ENCODE data around the gene HS3ST1. TPM values are rescaled to one million over a fixed set of nuclear protein-coding genes. Genes with fewer than 3 reads are reported as not detected.

The HS3ST1 gene
- total RNA-seq, 1 donor = under 0.01 TPM

DNA sequence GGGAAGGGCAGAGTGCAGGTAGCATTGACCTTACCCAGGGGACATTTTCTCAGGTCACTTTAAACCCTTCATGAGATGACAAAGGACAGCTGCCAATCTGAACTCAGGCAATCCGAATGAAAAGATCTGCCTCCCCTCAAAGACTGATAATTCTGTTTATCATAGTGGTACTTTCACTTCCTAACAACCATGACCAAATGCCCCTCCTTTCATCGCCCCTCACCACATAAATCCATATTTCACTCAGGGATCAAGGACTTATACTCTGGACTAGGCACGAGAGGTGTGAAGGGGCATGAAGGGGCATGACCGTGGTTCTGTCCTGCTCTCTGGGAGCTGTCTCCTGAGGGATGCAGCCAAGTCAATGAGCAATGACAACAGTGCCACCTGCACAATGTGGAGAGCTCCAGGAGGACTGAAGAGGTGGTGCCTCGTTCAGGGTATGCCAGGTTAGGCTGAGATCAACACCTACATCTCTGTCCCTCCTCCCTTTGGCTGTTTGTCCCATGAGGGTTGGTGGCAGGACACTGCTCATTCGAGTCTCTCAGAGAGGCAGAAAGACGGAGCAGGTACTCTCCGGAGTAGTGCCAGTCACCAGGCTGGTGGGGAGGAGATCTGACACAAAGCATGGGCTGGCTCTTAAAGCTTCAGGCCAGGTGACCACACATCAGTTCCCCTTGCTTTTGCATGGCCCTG, 12.5 kb downstream of the HS3ST1 start:
- no peaks in the 10 kb centered on the region for H3K79me2 ChIP-seq (ENCODE audit: insufficient read depth, low read length)
- no peaks in the 10 kb centered on the region for H3K27me3 ChIP-seq (ENCODE audit: insufficient read depth, low read length)
- no peaks in the 10 kb centered on the region for H4K20me1 ChIP-seq (ENCODE audit: insufficient read depth, low read length)
- TF ChIP-seq, protein P1, sequence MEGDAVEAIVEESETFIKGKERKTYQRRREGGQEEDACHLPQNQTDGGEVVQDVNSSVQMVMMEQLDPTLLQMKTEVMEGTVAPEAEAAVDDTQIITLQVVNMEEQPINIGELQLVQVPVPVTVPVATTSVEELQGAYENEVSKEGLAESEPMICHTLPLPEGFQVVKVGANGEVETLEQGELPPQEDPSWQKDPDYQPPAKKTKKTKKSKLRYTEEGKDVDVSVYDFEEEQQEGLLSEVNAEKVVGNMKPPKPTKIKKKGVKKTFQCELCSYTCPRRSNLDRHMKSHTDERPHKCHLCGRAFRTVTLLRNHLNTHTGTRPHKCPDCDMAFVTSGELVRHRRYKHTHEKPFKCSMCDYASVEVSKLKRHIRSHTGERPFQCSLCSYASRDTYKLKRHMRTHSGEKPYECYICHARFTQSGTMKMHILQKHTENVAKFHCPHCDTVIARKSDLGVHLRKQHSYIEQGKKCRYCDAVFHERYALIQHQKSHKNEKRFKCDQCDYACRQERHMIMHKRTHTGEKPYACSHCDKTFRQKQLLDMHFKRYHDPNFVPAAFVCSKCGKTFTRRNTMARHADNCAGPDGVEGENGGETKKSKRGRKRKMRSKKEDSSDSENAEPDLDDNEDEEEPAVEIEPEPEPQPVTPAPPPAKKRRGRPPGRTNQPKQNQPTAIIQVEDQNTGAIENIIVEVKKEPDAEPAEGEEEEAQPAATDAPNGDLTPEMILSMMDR (IDR thresholded peaks at IDR 0.05; ENCODE audit: extremely low read depth, low read depth, low read length) = no peak
- H2AFZ ChIP-seq (ENCODE audit: low read length) = no peak overlapping the region
- H3K4me2 ChIP-seq (ENCODE audit: insufficient read depth, low read length) = no peak overlapping the region
- H3K9me3 ChIP-seq (ENCODE audit: low read depth, low read length) = no peaks in the 10 kb centered on the region
- H3K27ac ChIP-seq (ENCODE audit: low read depth, low read length) = no peak overlapping the region
- DNase-seq (ENCODE audit: insufficient read length, low spot score, missing footprints) = no peak
- no peak overlapping the region for H3K4me3 ChIP-seq (ENCODE audit: insufficient read depth, low read length)
- H3K36me3 ChIP-seq (ENCODE audit: insufficient read depth, low read length) = no peaks in the 10 kb centered on the region
- H3K4me1 ChIP-seq (ENCODE audit: insufficient read depth, low read length) = no peaks in the 10 kb centered on the region

DNA sequence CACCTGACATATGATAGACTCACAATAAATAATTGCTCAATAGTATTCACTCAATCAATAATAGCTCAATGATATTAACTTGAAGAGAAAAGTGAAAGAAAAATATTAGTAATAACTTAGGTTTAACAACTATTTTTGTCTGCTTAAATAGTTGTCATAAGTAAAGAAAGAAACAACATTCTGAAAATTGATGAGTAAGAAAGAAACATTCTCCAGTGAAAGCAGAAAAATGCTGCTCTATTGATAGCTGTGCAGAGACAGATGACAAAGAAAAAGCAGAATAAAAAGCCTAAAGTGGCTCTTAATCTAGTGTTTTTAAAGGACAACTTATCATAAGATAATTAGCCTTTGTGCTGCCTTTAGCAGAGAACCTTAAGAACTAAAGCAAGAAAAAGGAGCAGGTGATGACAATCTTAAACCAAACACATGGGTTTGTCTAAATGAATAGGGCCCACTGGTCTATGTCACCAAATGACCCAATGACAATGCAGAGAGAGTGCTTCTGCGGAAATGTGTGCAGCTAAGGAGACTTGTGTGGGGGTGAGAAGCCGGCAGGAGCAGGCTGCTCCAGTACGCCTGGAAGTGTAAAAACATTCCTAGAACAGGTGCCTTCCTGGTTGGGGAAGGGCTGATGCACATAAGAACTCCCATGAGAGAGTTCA, 13.2 kb downstream of the HS3ST1 start:
- Histone ChIP-seq H2AFZ (ENCODE audit: low read length) (no peak overlapping the region), H3K27ac (ENCODE audit: low read depth, low read length) (no peak overlapping the region), H4K20me1 (ENCODE audit: insufficient read depth, low read length) (no peaks in the 10 kb centered on the region), H3K36me3 (ENCODE audit: insufficient read depth, low read length) (no peaks in the 10 kb centered on the region), H3K27me3 (ENCODE audit: insufficient read depth, low read length) (no peaks in the 10 kb centered on the region), H3K4me3 (ENCODE audit: insufficient read depth, low read length) (no peak overlapping the region), H3K9me3 (ENCODE audit: low read depth, low read length) (no peaks in the 10 kb centered on the region), H3K79me2 (ENCODE audit: insufficient read depth, low read length) (no peaks in the 10 kb centered on the region), H3K4me1 (ENCODE audit: insufficient read depth, low read length) (no peaks in the 10 kb centered on the region), H3K4me2 (ENCODE audit: insufficient read depth, low read length) (no peak overlapping the region)
- no peak for DNase-seq (ENCODE audit: insufficient read length, low spot score, missing footprints)
- TF ChIP-seq, protein P1 (IDR thresholded peaks at IDR 0.05; ENCODE audit: extremely low read depth, low read depth, low read length) = no peak

DNA sequence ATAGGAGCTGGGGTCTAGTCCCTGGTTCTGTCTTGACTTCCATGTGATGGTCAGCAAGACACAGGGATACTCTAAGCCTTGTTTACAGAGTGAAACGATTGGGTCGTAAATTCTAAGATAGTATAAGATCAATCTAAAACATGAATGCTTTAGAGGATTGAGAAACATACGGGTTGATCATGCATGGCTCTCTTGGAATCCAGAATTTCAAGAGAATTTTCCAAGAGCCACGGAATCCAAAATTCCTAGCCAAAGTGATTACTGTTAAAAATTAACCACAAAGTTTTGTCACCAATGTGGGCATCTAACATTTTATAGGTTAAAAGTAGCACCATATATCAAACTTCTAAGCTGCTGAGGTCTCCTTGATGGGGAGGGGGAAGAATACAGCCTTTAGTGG, 16.5 kb downstream of the HS3ST1 start:
- no peak overlapping the region for H3K27ac ChIP-seq (ENCODE audit: low read depth, low read length)
- DNase-seq (ENCODE audit: insufficient read length, low spot score, missing footprints) = no peak
- H3K36me3 ChIP-seq (ENCODE audit: insufficient read depth, low read length) = no peaks in the 10 kb centered on the region
- no peaks in the 10 kb centered on the region for H3K27me3 ChIP-seq (ENCODE audit: insufficient read depth, low read length)
- no peaks in the 10 kb centered on the region for H3K79me2 ChIP-seq (ENCODE audit: insufficient read depth, low read length)
- no peak overlapping the region for H2AFZ ChIP-seq (ENCODE audit: low read length)
- H3K9me3 ChIP-seq (ENCODE audit: low read depth, low read length) = no peaks in the 10 kb centered on the region
- H3K4me3 ChIP-seq (ENCODE audit: insufficient read depth, low read length) = no peak overlapping the region
- TF ChIP-seq, protein P1 (IDR thresholded peaks at IDR 0.05; ENCODE audit: extremely low read depth, low read depth, low read length) = no peak
- H3K4me1 ChIP-seq (ENCODE audit: insufficient read depth, low read length) = no peaks in the 10 kb centered on the region
- no peaks in the 10 kb centered on the region for H4K20me1 ChIP-seq (ENCODE audit: insufficient read depth, low read length)
- H3K4me2 ChIP-seq (ENCODE audit: insufficient read depth, low read length) = no peak overlapping the region

DNA sequence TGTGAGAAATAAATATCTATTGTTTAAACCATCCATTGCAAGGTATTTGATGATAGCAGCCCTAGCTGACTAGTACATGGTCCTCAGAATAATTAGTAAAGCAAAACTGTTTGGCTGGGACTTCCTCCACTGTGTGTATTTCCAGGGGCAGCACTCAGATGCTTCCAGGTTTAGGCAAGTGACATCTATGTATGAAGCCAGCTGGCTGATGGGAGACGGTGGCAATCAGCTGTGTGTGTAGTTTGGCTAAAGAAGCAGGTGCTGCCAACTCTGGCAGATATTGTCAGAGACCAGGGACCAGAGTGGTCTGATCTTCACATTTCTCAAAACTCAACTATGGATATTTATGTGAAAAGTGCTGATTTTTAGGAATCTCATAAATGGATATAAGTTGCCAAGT, 19.1 kb downstream of the HS3ST1 start:
- no peaks in the 10 kb centered on the region for H3K36me3 ChIP-seq (ENCODE audit: insufficient read depth, low read length)
- TF ChIP-seq, protein P1 (IDR thresholded peaks at IDR 0.05; ENCODE audit: extremely low read depth, low read depth, low read length) = no peak
- no peaks in the 10 kb centered on the region for H3K79me2 ChIP-seq (ENCODE audit: insufficient read depth, low read length)
- DNase-seq (ENCODE audit: insufficient read length, low spot score, missing footprints) = no peak
- H3K9me3 ChIP-seq (ENCODE audit: low read depth, low read length) = no peaks in the 10 kb centered on the region
- H3K4me3 ChIP-seq (ENCODE audit: insufficient read depth, low read length) = no peak overlapping the region
- H2AFZ ChIP-seq (ENCODE audit: low read length) = no peak overlapping the region
- no peaks in the 10 kb centered on the region for H3K27me3 ChIP-seq (ENCODE audit: insufficient read depth, low read length)
- no peaks in the 10 kb centered on the region for H3K4me1 ChIP-seq (ENCODE audit: insufficient read depth, low read length)
- no peak overlapping the region for H3K4me2 ChIP-seq (ENCODE audit: insufficient read depth, low read length)
- no peaks in the 10 kb centered on the region for H4K20me1 ChIP-seq (ENCODE audit: insufficient read depth, low read length)
- H3K27ac ChIP-seq (ENCODE audit: low read depth, low read length) = no peak overlapping the region

Measured in osteoblast (primary cell).